HepG2 (cell line): ENCODE measurements around the gene INSR. TPM values are rescaled to one million over a fixed set of nuclear protein-coding genes. Genes with fewer than 3 reads are reported as not detected.
A peak's percentile ranks its signal among the peaks of the same experiment; 100 is the strongest.

Source experiments
- ARID5B ChIP-seq: IDR thresholded peaks from 2 replicates; pipeline ENCODE4 v1.4.0; 2020; ENCODE audit warnings: mild to moderate bottlenecking, missing genetic modification reagents
- ATF3 ChIP-seq: sonication (generic); formaldehyde crosslinking; IDR thresholded peaks from 2 replicates; pipeline ENCODE4 v1.4.0; 2020; ENCODE audit warnings: missing genetic modification reagents
- CENPT ChIP-seq: sonication (generic); formaldehyde crosslinking; IDR thresholded peaks from 2 replicates; pipeline ENCODE4 v1.8.0; 2022; ENCODE audit warnings: low read depth, mild to moderate bottlenecking, moderate library complexity, missing genetic modification reagents
- DPF2 ChIP-seq: sonication (generic); formaldehyde crosslinking; IDR thresholded peaks from 2 replicates; pipeline ENCODE4 v1.4.0; 2020; ENCODE audit warnings: mild to moderate bottlenecking, low read depth, missing genetic modification reagents, borderline replicate concordance
- EP300 ChIP-seq, 3 experiments: sonication (generic) in 1 of 3; formaldehyde crosslinking in 1 of 3; IDR thresholded peaks; 2 replicates each; pipeline versions ENCODE4 v1.5.1 to v1.6.1; 2011 to 2020; ENCODE audit warnings: low read depth in 2 of 3, low read length in 2 of 3, borderline replicate concordance in 1 of 3, improper control_type of control experiment in 1 of 3, mild to moderate bottlenecking in 1 of 3, missing genetic modification reagents in 1 of 3, moderate library complexity in 1 of 3
- FOSL2 ChIP-seq: sonication (generic); formaldehyde crosslinking; IDR thresholded peaks from 2 replicates; pipeline ENCODE4 v1.4.0; 2020; ENCODE audit warnings: missing genetic modification reagents
- JUN ChIP-seq: sonication (generic); formaldehyde crosslinking; IDR thresholded peaks from 2 replicates; pipeline ENCODE4 v1.4.0; 2020; ENCODE audit warnings: mild to moderate bottlenecking, missing genetic modification reagents
- PAF1 ChIP-seq: IDR thresholded peaks from 2 replicates; pipeline ENCODE4 v1.6.1; 2016; ENCODE audit warnings: missing genetic modification reagents, missing compliant biosample characterization
- SNRNP70 ChIP-seq: fragments of 200-400 bp; formaldehyde crosslinking; IDR thresholded peaks from 2 replicates; pipeline ENCODE4 v1.6.1; 2017; ENCODE audit warnings: mild to moderate bottlenecking, low read depth, low read length, moderate library complexity
- TCF7L2 ChIP-seq: IDR thresholded peaks from 2 replicates; pipeline ENCODE4 v1.6.1; 2011; ENCODE audit warnings: mild to moderate bottlenecking, low read depth, low read length, moderate library complexity
- TEAD2 ChIP-seq: sonication (generic); formaldehyde crosslinking; IDR thresholded peaks from 2 replicates; pipeline ENCODE4 v1.9.0; 2021; ENCODE audit warnings: missing genetic modification reagents
- TIGD3 ChIP-seq: sonication (generic); formaldehyde crosslinking; IDR thresholded peaks from 2 replicates; pipeline ENCODE4 v1.5.1; 2020; ENCODE audit warnings: mild to moderate bottlenecking, missing genetic modification reagents, borderline replicate concordance
- ZBTB33 ChIP-seq: sonication (generic); formaldehyde crosslinking; IDR thresholded peaks from 2 replicates; pipeline ENCODE4 v1.4.0; 2020; ENCODE audit warnings: missing genetic modification reagents
- ZNF382 ChIP-seq: sonication (generic); formaldehyde crosslinking; IDR thresholded peaks from 2 replicates; pipeline ENCODE4 v1.5.0; 2020; ENCODE audit warnings: missing genetic modification reagents, mild to moderate bottlenecking, borderline replicate concordance
- ZNF501 ChIP-seq: sonication (generic); formaldehyde crosslinking; IDR thresholded peaks from 2 replicates; pipeline ENCODE4 v1.5.1; 2020; ENCODE audit warnings: mild to moderate bottlenecking, moderate library complexity, missing genetic modification reagents
- ZUFSP ChIP-seq: sonication (generic); formaldehyde crosslinking; IDR thresholded peaks from 2 replicates; pipeline ENCODE4 v1.9.0; 2021; ENCODE audit warnings: missing genetic modification reagents, mild to moderate bottlenecking, borderline replicate concordance
- polyA plus RNA-seq, 8 experiments: library from polyadenylated mRNA; depleted of rRNA in 3 of 8; stranded (reverse) in 7 of 8; unstranded in 1 of 8; fragments of >200 nt; fragmentation: Illumina TruSeq in 4 of 8; extraction: Trizol in 4 of 8; gene quantifications; 2 replicates each; pipeline versions ENCODE4 v1.2.1 to v1.2.3, GENCODE V29; 2011 to 2016; ENCODE audit warnings: low read depth in 4 of 8, missing spikeins in 1 of 8, mixed read lengths in 1 of 8; ENCODE audit not compliant: insufficient read depth in 1 of 8
- total RNA-seq, 5 experiments: library from RNA; depleted of rRNA; stranded (reverse); fragments of >200 nt; fragmentation: Illumina TruSeq; extraction: Trizol; gene quantifications; 2 replicates each; pipeline ENCODE4 v1.2.3, GENCODE V29; 2016; ENCODE audit warnings: low read depth in 1 of 5

The INSR gene
- total and polyA plus RNA-seq, 2 of the 13 experiments (the other 11 are each of a cell fraction or from before 2014, with no cell fraction given) = 24.2 to 29.8 TPM

- TF ChIP-seq ZUFSP (CRISPR knock-in tag) (no peak), ZBTB33 (CRISPR knock-in tag) (0 out of 2 replicates have a peak, but pooled peaks have one; percentile 29), EP300 (IDR thresholded peaks at IDR 0.05; ENCODE audit: low read depth in 2 of 2, low read length in 2 of 2) (peak in 1 of 2 experiments; percentile 16; a peak in 1 of 4 replicates), EP300 (CRISPR knock-in tag; IDR thresholded peaks at IDR 0.05; ENCODE audit: borderline replicate concordance) (no peak), ATF3 (CRISPR knock-in tag) (0 out of 2 replicates have a peak, but pooled peaks have one; percentile 41), TEAD2 (CRISPR knock-in tag) (no peak), TIGD3 (CRISPR knock-in tag) (no peak), ZNF501 (CRISPR knock-in tag) (no peak), JUN (CRISPR knock-in tag) (peak; percentile 76; the same call in 1 of the 2 replicates), ZNF382 (no peak), DPF2 (CRISPR knock-in tag) (no peak), PAF1 (CRISPR knock-in tag) (no peak), SNRNP70 (no peak), CENPT (CRISPR knock-in tag) (no peak), FOSL2 (CRISPR knock-in tag) (peak; percentile 79), ARID5B (CRISPR knock-in tag) (no peak), TCF7L2 (no peak)
Measured at GRCh38 chr19:7257148-7258040, 36.8 kb downstream of the INSR start (continued).
